HG03097 (cell line): ENCODE results near the gene CHI3L2.

Source experiments
- ATAC-seq: cut with Tn5 transposase; IDR thresholded peaks from one replicate; pipeline ENCODE4 v1.9.1; 2021; ENCODE audit not compliant: unreplicated experiment, low FRiP score

Gene CHI3L2

DNA sequence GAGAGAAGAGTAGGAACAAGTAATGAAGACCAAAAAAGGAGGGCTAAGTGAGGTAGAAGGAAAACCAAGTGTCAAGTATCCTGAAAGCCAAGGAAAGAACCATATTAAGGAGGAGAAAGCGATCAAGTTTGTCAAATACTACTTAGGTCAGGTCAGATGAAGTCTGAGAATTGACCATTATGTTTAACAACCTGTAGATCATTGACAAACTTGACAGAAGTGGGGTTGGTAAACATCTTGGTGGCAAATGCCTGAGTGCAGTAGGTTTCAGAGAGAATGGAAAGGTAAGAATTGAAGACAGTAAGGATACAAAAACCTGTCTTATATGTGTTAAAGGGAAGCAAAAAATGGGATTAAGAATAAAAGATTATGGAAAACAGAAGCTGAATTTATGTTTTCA lies 59.4 kb downstream of the CHI3L2 start:
- ATAC-seq, result no peak

- no peak for ATAC-seq
Observed at GRCh38 chr1:111289371-111289770, 61.9 kb downstream of the CHI3L2 start.

- ATAC-seq, result no peak
Observed at GRCh38 chr1:111290104-111290503, 62.6 kb downstream of the CHI3L2 start.

GRCh38 chr1:111290630-111291029 lies 63.1 kb downstream of the CHI3L2 start, which contains the start of gene CHIA:
CHIA (plus strand) TSS chr1:111290851; CDS start chr1:111310468, 19,617 bp downstream.
- ATAC-seq, result no peak
